ENCODE results near the gene ATG14. TPM values are rescaled to one million over a fixed set of nuclear protein-coding genes. Genes with fewer than 3 reads are reported as not detected.

The ATG14 gene
- total and polyA plus RNA-seq, 2 of the 13 experiments (the other 11 are each of a cell fraction or from before 2014, with no cell fraction given) = 7.2 to 9.1 TPM

- Histone ChIP-seq H3K9me3 (ENCODE audit: low read length) (no peaks in the 10 kb centered on the region), H3K4me2 (ENCODE audit: low read depth, low read length) (no peak overlapping the region)
These were observed 78.7 kb downstream of the ATG14 start for GRCh38 chr14:55332654-55333570.

More at GRCh38 chr14:55332654-55333570, 78.7 kb downstream of the ATG14 start:
- ChIA-PET CTCF (ENCODE audit: low intra/inter-chr PET ratio, low total read pairs) (no interaction called here), POLR2A (no interaction called here)
- DNase-seq (ENCODE audit: low spot score) (no peak), FAIRE-seq (no peak), ATAC-seq (no peak)
- BruUV-seq (replicated peaks) = no TSS peak
- TF ChIP-seq HDAC1 (CRISPR knock-in tag; IDR thresholded peaks at IDR 0.05) = no peak
- TF ChIP-seq TP53 (CRISPR knock-in tag; conservative IDR thresholded peaks at IDR 0.05) = no peak
- no peak for TF ChIP-seq ZNF546 (CRISPR knock-in tag; conservative IDR thresholded peaks at IDR 0.05)
- TF ChIP-seq ELF1 (CRISPR knock-in tag; IDR thresholded peaks at IDR 0.05) = no peak
- no peak for TF ChIP-seq ZNF256 (CRISPR knock-in tag; conservative IDR thresholded peaks at IDR 0.05)
- no peak for TF ChIP-seq CCAR2 (optimal IDR thresholded peaks at IDR 0.05; ENCODE audit: low read depth, low read length)
- TF ChIP-seq PHB2 (IDR thresholded peaks at IDR 0.05; ENCODE audit: partially characterized antibody) = no peak
- TF ChIP-seq, protein P1, sequence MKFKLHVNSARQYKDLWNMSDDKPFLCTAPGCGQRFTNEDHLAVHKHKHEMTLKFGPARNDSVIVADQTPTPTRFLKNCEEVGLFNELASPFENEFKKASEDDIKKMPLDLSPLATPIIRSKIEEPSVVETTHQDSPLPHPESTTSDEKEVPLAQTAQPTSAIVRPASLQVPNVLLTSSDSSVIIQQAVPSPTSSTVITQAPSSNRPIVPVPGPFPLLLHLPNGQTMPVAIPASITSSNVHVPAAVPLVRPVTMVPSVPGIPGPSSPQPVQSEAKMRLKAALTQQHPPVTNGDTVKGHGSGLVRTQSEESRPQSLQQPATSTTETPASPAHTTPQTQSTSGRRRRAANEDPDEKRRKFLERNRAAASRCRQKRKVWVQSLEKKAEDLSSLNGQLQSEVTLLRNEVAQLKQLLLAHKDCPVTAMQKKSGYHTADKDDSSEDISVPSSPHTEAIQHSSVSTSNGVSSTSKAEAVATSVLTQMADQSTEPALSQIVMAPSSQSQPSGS (CRISPR knock-in tag; IDR thresholded peaks at IDR 0.05) = no peak
- no peak for TF ChIP-seq ZBTB4 (CRISPR knock-in tag; IDR thresholded peaks at IDR 0.05; ENCODE audit: borderline replicate concordance)
- no peak for TF ChIP-seq GATA4 (IDR thresholded peaks at IDR 0.05; ENCODE audit: borderline replicate concordance, low read depth)
- no peak for TF ChIP-seq ZNF501 (CRISPR knock-in tag; IDR thresholded peaks at IDR 0.05)
- no peak for TF ChIP-seq ISL2 (CRISPR knock-in tag; IDR thresholded peaks at IDR 0.05)
- no peak for TF ChIP-seq CHD2 (IDR thresholded peaks at IDR 0.05; ENCODE audit: low read depth, low read length)
- no peak for TF ChIP-seq IRF1 (CRISPR knock-in tag; IDR thresholded peaks at IDR 0.05; ENCODE audit: low read depth)
- TF ChIP-seq IRF2 (CRISPR knock-in tag; IDR thresholded peaks at IDR 0.05) = no peak
- in situ Hi-C loops (cut with HindIII; ENCODE audit: extremely low pct_ligation_motif_present, low pct_unique_long_range_greater_than_20kb) (no loop called here), intact Hi-C loops (cut with micrococcal nuclease; ENCODE audit: unreplicated experiment) (no loop called here)
- Histone ChIP-seq H3K27me3 (ENCODE audit: control insufficient read depth in 1 of 2, insufficient read depth in 2 of 2, low read length in 2 of 2) (no peaks in the 10 kb centered on the region), H3K9ac (ENCODE audit: insufficient read depth, low read depth, low read length) (no peak overlapping the region), H3K4me1 (ENCODE audit: insufficient read depth, low read length) (peaks cover 26% of the 10 kb centered on the region), H2AFZ (ENCODE audit: low read length) (no peak overlapping the region), H3K4me3 (replicated peaks in 1 of 3; ENCODE audit: insufficient read depth in 1 of 3, low read depth in 2 of 3, low read length in 3 of 3) (no peak overlapping the region), H3K36me3 (replicated peaks in 1 of 2; ENCODE audit: control insufficient read depth in 1 of 2, insufficient read depth in 2 of 2, low read length in 2 of 2) (peaks cover 0 to 2% of the 10 kb centered on the region in 2 experiments; a peak in 1 of 5 replicates), H4K20me1 (ENCODE audit: insufficient read depth, low read length) (0 out of 2 replicates have a peak, but pooled peaks cover 4% of the 10 kb centered on the region), H3K27ac (ENCODE audit: extremely low read length, insufficient read depth, low read length) (no peak overlapping the region), H3K79me2 (ENCODE audit: insufficient read depth, low read length) (peaks cover 49% of the 10 kb centered on the region)
- 95% methylated on average over 7 of the region's 7 CpGs for WGBS (ENCODE audit: low lambda C conversion rate)

Data from HepG2 (cell line).